Hepatocyte (in vitro differentiated cells): ENCODE data around the gene SLC2A11.

Source experiments
- EZH2phosphoT487 ChIP-seq: fragments of 200-600 bp; sonication (generic); IDR thresholded peaks from one replicate; pipeline ENCODE4 v1.6.1; 2018; ENCODE audit warnings: antibody characterized with exemption, mild to moderate bottlenecking, low read depth, moderate library complexity; ENCODE audit not compliant: unreplicated experiment, severe bottlenecking
- TF ChIP-seq, protein P1 (sequence below): fragments of 200-600 bp; sonication (generic); IDR thresholded peaks from 2 replicates; pipeline ENCODE4 v1.5.1; 2016; ENCODE audit warnings: antibody characterized with exemption, mild to moderate bottlenecking; ENCODE audit not compliant: poor library complexity

DNA sequence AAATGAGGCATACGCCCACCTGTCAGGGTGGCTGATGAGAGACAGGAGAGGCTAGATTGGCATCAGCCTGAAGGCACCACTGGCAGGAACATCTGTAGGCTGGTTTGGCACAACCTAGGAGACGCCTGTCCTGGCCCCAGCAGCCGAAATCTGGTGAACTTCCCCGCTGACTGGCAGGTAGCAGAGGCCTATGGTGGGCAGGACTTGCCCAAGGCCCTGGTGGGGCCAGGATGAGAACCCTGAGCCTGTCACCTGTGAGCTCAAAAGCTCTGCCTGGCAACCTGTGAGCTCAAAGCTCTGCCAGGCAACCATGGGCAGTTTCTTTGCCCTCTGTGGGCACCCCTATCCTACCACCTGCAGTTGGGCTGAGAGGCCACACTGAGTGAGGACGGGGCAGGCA, 21.4 kb upstream of the SLC2A11 start:
- TF ChIP-seq, protein P1, sequence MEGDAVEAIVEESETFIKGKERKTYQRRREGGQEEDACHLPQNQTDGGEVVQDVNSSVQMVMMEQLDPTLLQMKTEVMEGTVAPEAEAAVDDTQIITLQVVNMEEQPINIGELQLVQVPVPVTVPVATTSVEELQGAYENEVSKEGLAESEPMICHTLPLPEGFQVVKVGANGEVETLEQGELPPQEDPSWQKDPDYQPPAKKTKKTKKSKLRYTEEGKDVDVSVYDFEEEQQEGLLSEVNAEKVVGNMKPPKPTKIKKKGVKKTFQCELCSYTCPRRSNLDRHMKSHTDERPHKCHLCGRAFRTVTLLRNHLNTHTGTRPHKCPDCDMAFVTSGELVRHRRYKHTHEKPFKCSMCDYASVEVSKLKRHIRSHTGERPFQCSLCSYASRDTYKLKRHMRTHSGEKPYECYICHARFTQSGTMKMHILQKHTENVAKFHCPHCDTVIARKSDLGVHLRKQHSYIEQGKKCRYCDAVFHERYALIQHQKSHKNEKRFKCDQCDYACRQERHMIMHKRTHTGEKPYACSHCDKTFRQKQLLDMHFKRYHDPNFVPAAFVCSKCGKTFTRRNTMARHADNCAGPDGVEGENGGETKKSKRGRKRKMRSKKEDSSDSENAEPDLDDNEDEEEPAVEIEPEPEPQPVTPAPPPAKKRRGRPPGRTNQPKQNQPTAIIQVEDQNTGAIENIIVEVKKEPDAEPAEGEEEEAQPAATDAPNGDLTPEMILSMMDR: no peak
- TF ChIP-seq EZH2phosphoT487: no peak
